ENCODE results near the gene SCCPDH. TPM values are rescaled to one million over a fixed set of nuclear protein-coding genes. Genes with fewer than 3 reads are reported as not detected.
A peak's percentile ranks its signal among the peaks of the same experiment; 100 is the strongest.

SCCPDH gene
- total and polyA plus RNA-seq, 2 of the 13 experiments (the other 11 are each of a cell fraction or from before 2014, with no cell fraction given) = 36.7 to 62.3 TPM

GRCh38 chr1:246724731-246725095 lies 504 bp downstream of the SCCPDH start (continued):
- no peak for TF ChIP-seq ZBTB26 (CRISPR knock-in tag; IDR thresholded peaks at IDR 0.05; ENCODE audit: borderline replicate concordance)
- TF ChIP-seq ZNF414 (CRISPR knock-in tag; IDR thresholded peaks at IDR 0.05) = no peak
- no peak for TF ChIP-seq PLRG1 (conservative IDR thresholded peaks at IDR 0.05)
- no peak for TF ChIP-seq ZHX1 (CRISPR knock-in tag; IDR thresholded peaks at IDR 0.05; ENCODE audit: low read depth)
- TF ChIP-seq ZNF605 (CRISPR knock-in tag; IDR thresholded peaks at IDR 0.05) = no peak
- TF ChIP-seq ZNF549 (CRISPR knock-in tag; IDR thresholded peaks at IDR 0.05) = no peak
- TF ChIP-seq ZNF781 (CRISPR knock-in tag; IDR thresholded peaks at IDR 0.05; ENCODE audit: borderline replicate concordance, not compliant biosample characterization) = no peak
- TF ChIP-seq ARNT2 (CRISPR knock-in tag; IDR thresholded peaks at IDR 0.05; ENCODE audit: low read depth) = no peak
- TF ChIP-seq ZHX2 (IDR thresholded peaks at IDR 0.05; ENCODE audit: low read depth) = no peak
- TF ChIP-seq ZHX2 (CRISPR knock-in tag; IDR thresholded peaks at IDR 0.05; ENCODE audit: borderline replicate concordance) = no peak
- TF ChIP-seq NR3C1 (CRISPR knock-in tag; IDR thresholded peaks at IDR 0.05) = no peak
- TF ChIP-seq KLF16 (CRISPR knock-in tag; IDR thresholded peaks at IDR 0.05) = 0 out of 4 replicates have a peak, but pooled peaks of 1 of the 2 experiments have one; percentile 6
- TF ChIP-seq KMT2A (CRISPR knock-in tag; IDR thresholded peaks at IDR 0.05) = 0 out of 2 replicates have a peak, but pooled peaks have one; percentile 72
- TF ChIP-seq BCL3 (CRISPR knock-in tag; IDR thresholded peaks at IDR 0.05) = 0 out of 2 replicates have a peak, but pooled peaks have one; percentile 31
- TF ChIP-seq ZMYM3 (CRISPR knock-in tag; IDR thresholded peaks at IDR 0.05) = peak; percentile 34; the same call in 1 of the 2 replicates
- no peak for TF ChIP-seq ZNF672 (CRISPR knock-in tag; IDR thresholded peaks at IDR 0.05)
- no peak for TF ChIP-seq ZNF484 (CRISPR knock-in tag; IDR thresholded peaks at IDR 0.05; ENCODE audit: borderline replicate concordance, low read depth)

All from HepG2 (cell line).